SK-N-SH (cell line): ENCODE measurements around the gene CAMSAP1. TPM values are rescaled to one million over a fixed set of nuclear protein-coding genes. Genes with fewer than 3 reads are reported as not detected.

Experiments
- CTCF ChIA-PET: fragments of 300-600, 350-600 bp; formaldehyde crosslinking; extraction: SDS; loops from one replicate; lab custom pipeline; 2021; lab: Yijun Ruan, JAX
- POLR2A ChIA-PET: fragments of 350-600 bp; sonication (Branson Sonifier 250); formaldehyde crosslinking; extraction: SDS; loops from one replicate; lab custom pipeline; 2020; ENCODE audit warnings: antibody characterized with exemption, inconsistent platforms; lab: Yijun Ruan, JAX
- DNase-seq: peaks from one replicate; pipeline ENCODE4 v3.0.0; 2012
- H2AFZ ChIP-seq: fragments of 200-600 bp; sonication (generic); 2 replicates; pipeline ENCODE4 v1.8.1; 2016; ENCODE audit warnings: antibody characterized with exemption, mild to moderate bottlenecking, low read depth
- H3F3A ChIP-seq: fragments of 200-600 bp; sonication (generic); replicated peaks from 2 replicates; pipeline ENCODE3; 2016; ENCODE audit warnings: antibody characterized with exemption, mild to moderate bottlenecking; ENCODE audit not compliant: insufficient read depth
- H3K27ac ChIP-seq, 2 experiments: fragments of 200-500 bp in 1 of 2; fragments of 200-600 bp in 1 of 2; sonication (Bioruptor generic) in 1 of 2; sonication (generic), shearing (Covaris generic) in 1 of 2; 2 replicates each; pipeline versions ENCODE4 v1.5.1 to v1.6.1; 2014 to 2016; ENCODE audit warnings: low read depth in 2 of 2, inconsistent platforms in 1 of 2, low read length in 1 of 2, mild to moderate bottlenecking in 1 of 2, mixed read lengths in 1 of 2
- H3K27me3 ChIP-seq: fragments of 200-600 bp; sonication (generic), shearing (Covaris generic); 2 replicates; pipeline ENCODE4 v1.6.1; 2016; ENCODE audit warnings: mixed run types; ENCODE audit not compliant: insufficient read depth
- H3K36me3 ChIP-seq, 2 experiments: fragments of 200-500 bp in 1 of 2; fragments of 200-600 bp in 1 of 2; sonication (Bioruptor generic) in 1 of 2; sonication (generic) in 1 of 2; replicated peaks in 1 of 2; 2 replicates each; pipeline versions ENCODE3 to v1.5.1; 2014 to 2016; ENCODE audit warnings: low read length in 1 of 2, mild to moderate bottlenecking in 1 of 2; ENCODE audit not compliant: insufficient read depth in 2 of 2, control insufficient read depth in 1 of 2
- H3K4me1 ChIP-seq, 2 experiments: fragments of 200-500 bp in 1 of 2; fragments of 200-600 bp in 1 of 2; sonication (Bioruptor generic) in 1 of 2; sonication (generic), shearing (Covaris generic) in 1 of 2; 2 replicates each; pipeline versions ENCODE4 v1.5.1 to v1.6.1; 2014 to 2016; ENCODE audit warnings: low read depth in 1 of 2, low read length in 1 of 2, mixed run types in 1 of 2; ENCODE audit not compliant: insufficient read depth in 2 of 2, control insufficient read depth in 1 of 2
- H3K4me2 ChIP-seq: fragments of 200-600 bp; sonication (generic), shearing (Covaris generic); 2 replicates; pipeline ENCODE4 v1.6.1; 2017; ENCODE audit warnings: mixed run types
- H3K4me3 ChIP-seq, 2 experiments: fragments of 200-500 bp in 1 of 2; fragments of 200-600 bp in 1 of 2; sonication (Bioruptor generic) in 1 of 2; sonication (generic), shearing (Covaris generic) in 1 of 2; 2 replicates each; pipeline versions ENCODE4 v1.5.1 to v1.8.1; 2014 to 2016; ENCODE audit warnings: low read depth in 2 of 2, inconsistent platforms in 1 of 2, low read length in 1 of 2, mild to moderate bottlenecking in 1 of 2, mixed read lengths in 1 of 2, moderate library complexity in 1 of 2
- H3K79me2 ChIP-seq: fragments of 200-600 bp; sonication (generic); 2 replicates; pipeline ENCODE4 v1.8.1; 2017; ENCODE audit warnings: mild to moderate bottlenecking; ENCODE audit not compliant: insufficient read depth
- H3K9ac ChIP-seq: fragments of 200-600 bp; sonication (generic); 2 replicates; pipeline ENCODE4 v1.6.1; 2017; ENCODE audit warnings: mixed run types
- H3K9me2 ChIP-seq: fragments of 200-600 bp; sonication (generic); 2 replicates; pipeline ENCODE4 v1.6.1; 2017; ENCODE audit warnings: mixed run types
- H3K9me3 ChIP-seq: fragments of 200-600 bp; sonication (generic); 2 replicates; pipeline ENCODE4 v1.6.1; 2017; ENCODE audit warnings: mixed run types, mild to moderate bottlenecking, moderate library complexity
- H4K20me1 ChIP-seq: fragments of 200-600 bp; sonication (generic); 2 replicates; pipeline ENCODE4 v1.6.1; 2017; ENCODE audit warnings: mild to moderate bottlenecking, mixed run types; ENCODE audit not compliant: insufficient read depth
- CHD2 ChIP-seq: fragments of 150-350 bp; IDR thresholded peaks from 2 replicates; pipeline ENCODE4 v1.6.1; 2018; ENCODE audit warnings: low read length; ENCODE audit not compliant: partially characterized antibody
- ELF1 ChIP-seq: IDR thresholded peaks from 2 replicates; pipeline ENCODE4 v1.4.0; 2012
- FOXJ3 ChIP-seq: sonication (generic); formaldehyde crosslinking; IDR thresholded peaks from 2 replicates; pipeline ENCODE4 v1.5.1; 2020; ENCODE audit warnings: mild to moderate bottlenecking, missing genetic modification reagents
- FOXM1 ChIP-seq: IDR thresholded peaks from 2 replicates; pipeline ENCODE4 v1.4.0; 2012; ENCODE audit warnings: low read depth, mild to moderate bottlenecking
- GABPA ChIP-seq: IDR thresholded peaks from 2 replicates; pipeline ENCODE4 v1.4.0; 2012; ENCODE audit warnings: low read depth, mild to moderate bottlenecking
- GATA2 ChIP-seq: sonication (generic); formaldehyde crosslinking; IDR thresholded peaks from 2 replicates; pipeline ENCODE4 v1.5.0; 2020; ENCODE audit warnings: mild to moderate bottlenecking, missing genetic modification reagents
- MEF2A ChIP-seq: IDR thresholded peaks from 2 replicates; pipeline ENCODE4 v1.4.0; 2012; ENCODE audit warnings: low read depth, borderline replicate concordance
- NFIC ChIP-seq: IDR thresholded peaks from 2 replicates; pipeline ENCODE4 v1.4.0; 2012; ENCODE audit warnings: borderline replicate concordance
- RAD21 ChIP-seq: IDR thresholded peaks from 2 replicates; pipeline ENCODE4 v1.6.1; 2012; ENCODE audit warnings: mild to moderate bottlenecking, low read length
- RCOR1 ChIP-seq: fragments of 150-350 bp; IDR thresholded peaks from 2 replicates; pipeline ENCODE4 v1.6.1; 2017; ENCODE audit warnings: antibody characterized with exemption, low read length
- SMC3 ChIP-seq: IDR thresholded peaks from 2 replicates; pipeline ENCODE4 v1.6.1; 2012; ENCODE audit warnings: low read depth, low read length, improper control_type of control experiment
- TAF1 ChIP-seq: IDR thresholded peaks from 2 replicates; pipeline ENCODE4 v1.6.1; 2012; ENCODE audit warnings: low read depth, mild to moderate bottlenecking, low read length, moderate library complexity, borderline replicate concordance
- TCF12 ChIP-seq: IDR thresholded peaks from 2 replicates; pipeline ENCODE4 v1.4.0; 2012
- YY1 ChIP-seq: IDR thresholded peaks from 2 replicates; pipeline ENCODE4 v1.4.0; 2012; ENCODE audit warnings: low read depth, mild to moderate bottlenecking
- WGBS: methylation state at CpG from one replicate; pipeline ENCODE4 v1.1.6; 2017; ENCODE audit warnings: low lambda C conversion rate; 5-methylcytosine and 5-hydroxymethylcytosine counted together
- polyA plus RNA-seq, 3 experiments: library from polyadenylated mRNA; depleted of rRNA; stranded (reverse); fragments of >200 nt; gene quantifications; 2 replicates each; pipeline ENCODE4 v1.2.3, GENCODE V29; 2012
- TF ChIP-seq, protein P1 (sequence below): IDR thresholded peaks from 2 replicates; pipeline ENCODE4; 2012
- TF ChIP-seq, protein P2 (sequence below): IDR thresholded peaks from 2 replicates; pipeline ENCODE4 v1.4.0; 2012; ENCODE audit warnings: low read depth
- TF ChIP-seq, protein P3 (sequence below): IDR thresholded peaks from 2 replicates; pipeline ENCODE4 v1.6.1; 2012; ENCODE audit warnings: mild to moderate bottlenecking, low read depth, low read length, moderate library complexity

CAMSAP1 gene
- polyA plus RNA-seq, 1 of the 3 experiments (the other 2 are of a cell fraction), result 8.9 TPM

GRCh38 chr9:135909371-135909770 is 2.0 kb upstream of the CAMSAP1 start:
- H3K79me2 ChIP-seq, result peaks cover 70% of the 10 kb centered on the region

GRCh38 chr9:135908754-135909204 is 1.4 kb upstream of the CAMSAP1 start:
- Histone ChIP-seq H3K27me3 (no peaks in the 10 kb centered on the region), H3K27ac (no peak overlapping the region), H3K4me2 (peak overlapping the region; percentile 95), H3K4me1 (peaks cover 17 to 20% of the 10 kb centered on the region in 2 experiments; a peak in 3 of 4 replicates), H3K79me2 (peaks cover 76% of the 10 kb centered on the region), H3K9me3 (no peaks in the 10 kb centered on the region), H3F3A (peaks cover 7% of the 10 kb centered on the region), H4K20me1 (peaks cover 26% of the 10 kb centered on the region), H3K9me2 (no peaks in the 10 kb centered on the region), H3K36me3 (peaks cover 19 to 33% of the 10 kb centered on the region in 2 experiments), H2AFZ (no peak overlapping the region), H3K9ac (no peak overlapping the region), H3K4me3 (peak overlapping the region; percentile 67 to 70)
- CTCF ChIA-PET, result interaction anchor here (1.5 kb wide), 1 partner anchor 43 kb away, joined by 3 read pairs; no protein-coding TSS in a partner anchor
- DNase-seq, result no peak
- WGBS, result 93% methylated on average over 12 of the region's 12 CpGs
- POLR2A ChIA-PET, result interaction anchor here (0.6 kb wide), 1 partner anchor 49 kb away, joined by 3 read pairs; no protein-coding TSS in a partner anchor
- TF ChIP-seq, protein P1, sequence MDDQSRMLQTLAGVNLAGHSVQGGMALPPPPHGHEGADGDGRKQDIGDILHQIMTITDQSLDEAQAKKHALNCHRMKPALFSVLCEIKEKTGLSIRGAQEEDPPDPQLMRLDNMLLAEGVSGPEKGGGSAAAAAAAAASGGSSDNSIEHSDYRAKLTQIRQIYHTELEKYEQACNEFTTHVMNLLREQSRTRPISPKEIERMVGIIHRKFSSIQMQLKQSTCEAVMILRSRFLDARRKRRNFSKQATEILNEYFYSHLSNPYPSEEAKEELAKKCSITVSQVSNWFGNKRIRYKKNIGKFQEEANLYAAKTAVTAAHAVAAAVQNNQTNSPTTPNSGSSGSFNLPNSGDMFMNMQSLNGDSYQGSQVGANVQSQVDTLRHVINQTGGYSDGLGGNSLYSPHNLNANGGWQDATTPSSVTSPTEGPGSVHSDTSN, result no peak
- no peak for TF ChIP-seq NFIC
- no peak for TF ChIP-seq GABPA
- TF ChIP-seq RCOR1, result no peak
- no peak for TF ChIP-seq YY1
- TF ChIP-seq CHD2, result no peak
- no peak for TF ChIP-seq GATA2
- TF ChIP-seq TCF12, result no peak
- TF ChIP-seq FOXM1, result no peak
- TF ChIP-seq MEF2A, result no peak
- TF ChIP-seq, protein P2, sequence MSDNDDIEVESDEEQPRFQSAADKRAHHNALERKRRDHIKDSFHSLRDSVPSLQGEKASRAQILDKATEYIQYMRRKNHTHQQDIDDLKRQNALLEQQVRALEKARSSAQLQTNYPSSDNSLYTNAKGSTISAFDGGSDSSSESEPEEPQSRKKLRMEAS, result no peak
- no peak for TF ChIP-seq FOXJ3 (CRISPR knock-in tag)
- TF ChIP-seq RAD21, result no peak
- TF ChIP-seq, protein P3, sequence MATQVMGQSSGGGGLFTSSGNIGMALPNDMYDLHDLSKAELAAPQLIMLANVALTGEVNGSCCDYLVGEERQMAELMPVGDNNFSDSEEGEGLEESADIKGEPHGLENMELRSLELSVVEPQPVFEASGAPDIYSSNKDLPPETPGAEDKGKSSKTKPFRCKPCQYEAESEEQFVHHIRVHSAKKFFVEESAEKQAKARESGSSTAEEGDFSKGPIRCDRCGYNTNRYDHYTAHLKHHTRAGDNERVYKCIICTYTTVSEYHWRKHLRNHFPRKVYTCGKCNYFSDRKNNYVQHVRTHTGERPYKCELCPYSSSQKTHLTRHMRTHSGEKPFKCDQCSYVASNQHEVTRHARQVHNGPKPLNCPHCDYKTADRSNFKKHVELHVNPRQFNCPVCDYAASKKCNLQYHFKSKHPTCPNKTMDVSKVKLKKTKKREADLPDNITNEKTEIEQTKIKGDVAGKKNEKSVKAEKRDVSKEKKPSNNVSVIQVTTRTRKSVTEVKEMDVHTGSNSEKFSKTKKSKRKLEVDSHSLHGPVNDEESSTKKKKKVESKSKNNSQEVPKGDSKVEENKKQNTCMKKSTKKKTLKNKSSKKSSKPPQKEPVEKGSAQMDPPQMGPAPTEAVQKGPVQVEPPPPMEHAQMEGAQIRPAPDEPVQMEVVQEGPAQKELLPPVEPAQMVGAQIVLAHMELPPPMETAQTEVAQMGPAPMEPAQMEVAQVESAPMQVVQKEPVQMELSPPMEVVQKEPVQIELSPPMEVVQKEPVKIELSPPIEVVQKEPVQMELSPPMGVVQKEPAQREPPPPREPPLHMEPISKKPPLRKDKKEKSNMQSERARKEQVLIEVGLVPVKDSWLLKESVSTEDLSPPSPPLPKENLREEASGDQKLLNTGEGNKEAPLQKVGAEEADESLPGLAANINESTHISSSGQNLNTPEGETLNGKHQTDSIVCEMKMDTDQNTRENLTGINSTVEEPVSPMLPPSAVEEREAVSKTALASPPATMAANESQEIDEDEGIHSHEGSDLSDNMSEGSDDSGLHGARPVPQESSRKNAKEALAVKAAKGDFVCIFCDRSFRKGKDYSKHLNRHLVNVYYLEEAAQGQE, result no peak
- TF ChIP-seq ELF1, result no peak

More at GRCh38 chr9:135909371-135909770, 2.0 kb upstream of the CAMSAP1 start:
- Histone ChIP-seq H2AFZ (no peak overlapping the region), H3F3A (peaks cover 7% of the 10 kb centered on the region), H3K9me3 (no peaks in the 10 kb centered on the region), H3K27me3 (no peaks in the 10 kb centered on the region), H3K4me3 (peak overlapping the region in 1 of 2 experiments; percentile 67; a peak in 1 of 4 replicates), H3K9me2 (no peaks in the 10 kb centered on the region), H3K27ac (no peak overlapping the region), H3K4me1 (peaks cover 17 to 20% of the 10 kb centered on the region in 2 experiments; a peak in 3 of 4 replicates), H3K36me3 (peaks cover 22 to 37% of the 10 kb centered on the region in 2 experiments), H3K9ac (no peak overlapping the region), H3K4me2 (peak overlapping the region; percentile 95), H4K20me1 (peaks cover 20% of the 10 kb centered on the region)
- TF ChIP-seq SMC3 (no peak), TAF1 (no peak), TCF12 (no peak), ELF1 (no peak)
- TF ChIP-seq, protein P3, result no peak
- no peak for DNase-seq
- WGBS, result 97% methylated on average over 6 of the region's 6 CpGs
- ChIA-PET CTCF (interaction anchor here (1.5 kb wide), 1 partner anchor 43 kb away, joined by 3 read pairs; no protein-coding TSS in a partner anchor), POLR2A (no interaction called here)
